Measurements from ENCODE around the gene IGFN1.

IGFN1 gene

GRCh38 chr1:201206176-201206575, 15.6 kb downstream of the IGFN1 start:
- POLR2A ChIA-PET: no interaction called here
- CTCF ChIA-PET: interaction anchor here (2.7 kb wide), 1 partner anchor 15 kb away, joined by 10 read pairs; no protein-coding TSS in a partner anchor
- H3K4me3 ChIP-seq (ENCODE audit: low read depth, low read length): no peak overlapping the region
- no peak for DNase-seq (ENCODE audit: low read depth, low spot score)
- TF ChIP-seq CTCF (IDR thresholded peaks at IDR 0.05; ENCODE audit: insufficient read depth, low read length, missing control alignments): no peak

- CTCF ChIA-PET: interaction anchor here (1.9 to 2.7 kb wide), 2 partner anchors 14 to 16 kb away, joined by 6 to 10 read pairs; no protein-coding TSS in a partner anchor
- no peak overlapping the region for H3K4me3 ChIP-seq (ENCODE audit: low read depth, low read length)
- POLR2A ChIA-PET: no interaction called here
- TF ChIP-seq CTCF (IDR thresholded peaks at IDR 0.05; ENCODE audit: insufficient read depth, low read length, missing control alignments): no peak
- no peak for DNase-seq (ENCODE audit: low read depth, low spot score)
Observed at GRCh38 chr1:201207046-201207445, 16.4 kb downstream of the IGFN1 start.

DNA sequence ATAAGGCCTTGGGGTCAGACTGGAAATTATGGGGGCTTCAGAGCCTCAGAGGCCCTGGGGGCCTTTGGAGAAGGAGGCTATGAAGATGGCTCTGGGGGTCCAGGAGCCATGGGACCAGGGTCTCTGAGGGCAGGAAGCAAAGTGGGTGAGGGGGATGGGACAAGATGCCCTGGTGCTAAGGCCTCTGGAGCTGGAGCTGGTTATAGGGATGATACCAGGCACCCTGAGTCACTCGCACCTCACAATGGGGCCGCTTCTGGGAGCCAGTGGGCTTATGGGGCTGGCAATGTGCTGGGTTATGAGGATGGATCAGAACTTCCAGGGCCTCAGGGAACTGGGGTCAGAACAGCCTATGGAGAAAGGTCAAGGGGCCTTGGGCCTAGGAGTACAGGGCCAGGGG, 17.6 kb downstream of the IGFN1 start:
- ChIA-PET POLR2A (no interaction called here), CTCF (interaction anchor here (1.9 to 2.7 kb wide), 2 partner anchors 13 to 15 kb away, joined by 6 to 10 read pairs; no protein-coding TSS in a partner anchor)
- TF ChIP-seq CTCF (IDR thresholded peaks at IDR 0.05; ENCODE audit: insufficient read depth, low read length, missing control alignments): no peak

DNA sequence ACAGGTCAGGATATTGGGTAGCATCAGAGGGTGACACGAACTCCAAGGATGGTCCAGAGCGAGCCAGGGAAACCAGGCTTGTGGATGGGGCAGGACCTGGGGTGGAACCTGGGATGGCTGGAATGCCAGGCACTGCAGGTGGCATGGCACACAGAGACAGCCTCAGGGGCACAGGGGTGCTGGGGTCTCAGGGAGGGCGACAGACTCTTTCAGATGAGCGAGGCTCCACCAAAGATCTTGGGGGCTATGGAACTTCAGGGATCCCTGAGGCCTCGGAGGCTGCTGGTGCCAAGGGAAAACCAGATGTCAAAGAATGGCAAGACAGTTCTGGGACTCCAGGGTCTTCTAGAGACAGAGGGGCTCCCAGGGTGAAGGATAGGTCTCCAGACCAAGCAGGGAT, 21.4 kb downstream of the IGFN1 start:
- POLR2A ChIA-PET: no interaction called here
- TF ChIP-seq CTCF (IDR thresholded peaks at IDR 0.05; ENCODE audit: insufficient read depth, low read length, missing control alignments): no peak
- no peak overlapping the region for H3K4me3 ChIP-seq (ENCODE audit: low read depth, low read length)
- CTCF ChIA-PET: interaction anchor here (1.0 kb wide), 1 partner anchor 10 kb away, joined by 3 read pairs; no protein-coding TSS in a partner anchor
- DNase-seq (ENCODE audit: low read depth, low spot score): no peak

More for the DNA sequence above, 17.6 kb downstream of the IGFN1 start:
- H3K4me3 ChIP-seq (ENCODE audit: low read depth, low read length): no peak overlapping the region
- DNase-seq (ENCODE audit: low read depth, low spot score): no peak

GRCh38 chr1:201212461-201213055, 21.9 kb downstream of the IGFN1 start:
- TF ChIP-seq CTCF (IDR thresholded peaks at IDR 0.05; ENCODE audit: insufficient read depth, low read length, missing control alignments): no peak
- POLR2A ChIA-PET: no interaction called here
- no peak overlapping the region for H3K4me3 ChIP-seq (ENCODE audit: low read depth, low read length)
- DNase-seq (ENCODE audit: low read depth, low spot score): no peak
- CTCF ChIA-PET: interaction anchor here (1.2 kb wide), 1 partner anchor 11 kb away, joined by 5 read pairs; no protein-coding TSS in a partner anchor

DNA sequence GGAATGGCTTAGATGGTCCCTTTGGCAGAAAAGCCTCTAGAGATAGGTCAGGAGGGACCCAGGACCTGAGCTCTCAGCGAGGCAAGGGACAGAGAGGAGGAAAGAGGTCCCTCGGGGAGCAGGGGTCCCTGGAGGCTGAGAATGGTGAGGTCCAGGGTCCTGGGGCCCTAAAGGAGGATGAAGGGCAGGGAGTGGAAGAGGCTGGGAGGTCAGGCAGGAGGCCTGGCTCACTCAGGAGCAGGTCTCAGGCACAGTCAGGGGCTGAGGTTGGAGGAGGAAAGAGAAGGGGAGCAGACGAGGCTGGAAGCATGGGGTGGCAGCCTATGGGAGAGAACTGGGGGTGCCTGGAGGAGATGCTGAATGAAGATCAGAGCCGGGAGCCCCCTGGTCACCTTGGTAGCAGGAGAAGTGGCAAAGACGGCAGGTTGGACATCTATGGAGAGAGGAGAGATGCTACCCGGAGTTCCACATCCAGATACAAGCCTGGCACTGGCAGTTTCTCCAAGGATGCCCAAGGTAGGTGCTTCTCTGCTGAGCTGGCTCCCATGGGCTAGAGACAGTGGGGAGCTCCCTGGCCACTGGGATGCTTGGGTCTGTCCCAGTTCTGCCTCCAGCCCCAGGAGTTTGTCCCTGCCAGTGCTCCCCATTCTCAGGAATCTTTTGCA, 22.6 kb downstream of the IGFN1 start:
- POLR2A ChIA-PET: no interaction called here
- DNase-seq (ENCODE audit: low read depth, low spot score): no peak
- no peak overlapping the region for H3K4me3 ChIP-seq (ENCODE audit: low read depth, low read length)
- CTCF ChIA-PET: interaction anchor here (1.2 kb wide), 1 partner anchor 10 kb away, joined by 5 read pairs; no protein-coding TSS in a partner anchor
- no peak for TF ChIP-seq CTCF (IDR thresholded peaks at IDR 0.05; ENCODE audit: insufficient read depth, low read length, missing control alignments)
